ENCODE measurements around the gene PLB1.

The PLB1 gene

GRCh38 chr2:28630341-28630740 lies 134.5 kb downstream of the PLB1 start:
- peak; percentile 79 for DNase-seq

DNA sequence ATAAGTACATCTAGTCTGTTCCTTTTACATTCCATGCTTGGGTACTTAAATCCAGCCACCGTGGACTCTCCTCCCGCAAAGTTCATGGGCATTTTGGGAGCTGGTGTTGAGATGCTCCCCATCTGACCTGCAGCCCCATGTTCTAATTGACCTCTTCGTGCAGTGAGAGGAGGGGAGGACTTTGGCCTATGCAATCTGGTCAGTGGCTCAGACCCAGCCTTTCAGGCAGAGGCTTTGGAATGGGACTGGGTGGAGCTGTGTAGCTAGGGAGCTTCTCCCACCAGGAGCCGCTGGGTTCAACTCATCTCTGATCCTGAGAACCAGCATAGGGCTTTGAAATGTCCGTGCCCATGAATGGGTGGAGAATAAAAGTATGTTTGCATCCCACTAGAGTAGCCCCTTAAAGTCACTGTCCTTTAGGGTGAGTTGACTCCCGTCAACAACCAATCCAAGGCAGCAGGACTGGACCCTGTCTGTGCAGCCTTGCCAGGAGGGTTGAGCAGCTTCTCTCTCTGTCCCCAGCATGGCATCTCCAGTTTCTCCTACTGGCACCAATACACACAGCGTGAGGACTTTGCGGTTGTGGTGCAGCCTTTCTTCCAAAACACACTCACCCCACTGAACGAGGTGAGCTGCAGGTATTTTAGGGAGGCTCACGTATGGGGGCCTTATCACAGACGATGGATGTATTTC lies 135.8 kb downstream of the PLB1 start:
- peak; percentile 35 for DNase-seq

DNA sequence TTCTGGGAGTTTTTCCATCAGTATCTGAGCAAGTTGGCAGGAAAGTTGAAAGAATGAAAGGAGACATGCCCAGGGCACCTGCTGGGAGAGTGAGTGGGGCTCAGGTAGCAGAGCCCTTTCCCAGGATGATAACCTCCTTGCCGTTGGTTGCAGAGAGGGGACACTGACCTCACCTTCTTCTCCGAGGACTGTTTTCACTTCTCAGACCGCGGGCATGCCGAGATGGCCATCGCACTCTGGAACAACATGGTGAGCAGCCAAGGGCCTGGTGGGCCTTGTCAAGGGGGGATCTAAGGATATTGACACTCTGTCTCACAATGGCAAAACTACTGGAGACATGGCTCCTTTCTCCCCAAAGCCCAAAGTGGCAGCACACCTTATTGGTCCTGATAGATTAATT lies 136.9 kb downstream of the PLB1 start:
- DNase-seq = no peak

DNA sequence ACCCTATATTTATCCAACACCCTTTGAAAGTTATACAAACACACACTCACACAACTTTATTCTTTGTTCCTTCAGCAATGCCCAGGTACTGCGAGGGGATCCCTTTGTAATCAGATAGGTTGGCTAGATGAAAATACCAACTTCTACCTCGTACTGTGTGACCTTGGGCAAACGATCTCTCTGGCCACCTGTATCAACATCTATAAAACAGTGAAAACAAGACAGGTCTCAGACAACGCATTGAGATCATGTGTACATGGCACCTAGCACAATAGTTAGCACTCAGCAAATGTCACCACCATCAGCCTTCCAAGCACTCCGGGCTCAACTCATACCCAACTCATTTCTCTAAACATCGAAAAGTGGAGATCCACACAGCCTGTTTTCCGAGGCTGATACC lies 137.3 kb downstream of the PLB1 start:
- DNase-seq = no peak

DNA sequence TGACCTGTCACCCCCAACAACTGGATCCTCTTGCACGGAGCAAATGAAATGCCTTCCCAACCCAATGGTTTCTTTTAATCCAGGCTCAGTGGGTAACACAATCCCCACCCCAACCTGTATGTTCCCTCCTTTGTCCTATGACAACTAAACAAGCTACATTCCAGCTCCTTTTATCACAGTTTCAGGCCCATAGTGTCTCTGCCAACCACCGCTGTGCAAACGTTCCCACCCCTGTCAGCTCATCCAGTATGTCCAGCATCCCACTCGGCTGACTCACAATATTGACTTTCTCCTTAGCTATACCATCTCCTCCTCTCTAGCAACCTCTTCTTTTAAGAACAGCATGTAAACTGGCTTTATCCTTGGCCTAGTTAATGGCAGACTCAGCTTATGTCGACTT lies 137.9 kb downstream of the PLB1 start:
- no peak for DNase-seq

DNA sequence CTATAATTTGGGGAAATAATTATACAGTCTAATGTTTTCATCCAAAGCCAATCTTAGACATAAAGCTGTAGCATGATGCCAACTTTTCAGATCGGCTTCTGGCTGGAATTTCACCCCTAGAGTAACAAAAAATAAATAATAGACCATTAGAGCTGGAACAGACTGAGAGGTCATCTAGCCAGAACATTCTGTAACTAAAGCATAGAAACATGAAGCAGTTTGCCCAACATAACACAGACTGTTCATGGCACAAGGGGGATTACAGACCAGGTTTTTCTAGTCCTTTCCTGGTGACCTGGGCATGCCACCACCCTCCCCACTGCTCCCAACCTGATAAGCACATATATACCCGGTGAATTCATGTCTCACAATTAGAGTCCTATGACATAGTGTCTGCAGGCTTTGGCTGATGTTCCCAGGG lies 139.3 kb downstream of the PLB1 start:
- no peak for DNase-seq

- no peak for DNase-seq
Observed at GRCh38 chr2:28636491-28636890, 140.6 kb downstream of the PLB1 start.

- DNase-seq = no peak
Observed at GRCh38 chr2:28637066-28638047, 141.5 kb downstream of the PLB1 start.

DNA sequence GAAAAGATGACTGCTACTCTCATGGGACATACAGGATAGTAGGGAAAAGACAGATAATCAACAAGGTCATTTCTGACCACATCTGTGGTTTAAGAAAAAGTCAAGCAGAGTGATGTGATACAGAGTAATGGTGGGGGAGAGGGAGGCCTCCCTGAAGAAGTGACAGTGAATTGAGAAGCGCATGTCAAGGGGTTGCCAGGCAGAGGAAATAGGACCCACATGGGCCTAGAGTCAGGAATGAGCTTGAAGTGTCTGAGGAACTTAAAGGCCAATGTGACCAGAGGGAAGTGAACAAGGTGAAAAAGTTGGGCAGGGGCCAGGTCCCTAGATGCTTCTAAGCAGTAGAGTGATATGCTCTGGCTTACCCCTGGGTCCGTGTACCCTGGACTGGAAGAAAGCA lies 142.2 kb downstream of the PLB1 start:
- DNase-seq = no peak

- DNase-seq = no peak
Observed at GRCh38 chr2:28639092-28639691, 143.3 kb downstream of the PLB1 start.

DNA sequence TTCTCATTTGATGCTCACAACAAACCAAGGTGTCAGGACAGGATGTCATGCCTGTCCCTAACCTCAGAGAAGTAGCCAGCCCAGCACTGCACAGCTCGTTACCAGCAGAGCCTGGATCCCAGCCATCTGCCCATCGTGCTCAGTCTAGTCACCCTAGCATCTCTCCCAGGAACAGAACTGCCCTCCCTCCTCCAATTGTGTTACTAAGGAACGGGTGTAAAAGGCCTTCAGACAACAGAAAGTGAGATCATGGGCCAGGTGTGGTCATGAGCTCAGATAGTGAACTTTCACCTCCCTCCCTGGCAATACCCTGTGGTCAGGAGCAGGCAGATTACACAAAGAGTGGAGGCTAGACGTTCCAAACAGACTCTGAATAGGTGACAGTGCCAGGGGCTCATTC lies 144.0 kb downstream of the PLB1 start:
- DNase-seq = peak; percentile 89

- no peak for DNase-seq
Observed at GRCh38 chr2:28640260-28640907, 144.5 kb downstream of the PLB1 start.

GRCh38 chr2:28640908-28641300 lies 145.0 kb downstream of the PLB1 start:
- DNase-seq = no peak

- DNase-seq = no peak
Observed at GRCh38 chr2:28642796-28643195, 146.9 kb downstream of the PLB1 start.

DNA sequence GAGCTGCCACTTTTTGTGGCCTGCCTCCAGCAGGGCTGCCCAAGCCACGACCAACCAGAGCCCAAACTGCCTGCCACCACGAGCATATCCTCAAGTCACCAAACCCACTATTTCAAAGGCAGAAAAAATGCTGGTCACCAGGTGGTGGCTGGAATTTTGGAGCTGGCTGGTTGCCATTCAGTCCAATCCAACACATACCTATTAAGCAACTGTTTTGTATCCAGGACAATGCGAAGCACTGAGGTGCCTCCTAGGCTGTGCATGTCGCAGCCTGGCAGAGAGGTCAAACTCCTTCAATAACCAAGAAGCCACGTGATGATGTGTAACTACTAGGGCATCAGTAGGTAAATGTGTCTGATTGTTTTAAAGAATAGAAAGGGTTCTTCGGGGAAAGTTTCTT lies 147.5 kb downstream of the PLB1 start:
- no peak for DNase-seq

DNA sequence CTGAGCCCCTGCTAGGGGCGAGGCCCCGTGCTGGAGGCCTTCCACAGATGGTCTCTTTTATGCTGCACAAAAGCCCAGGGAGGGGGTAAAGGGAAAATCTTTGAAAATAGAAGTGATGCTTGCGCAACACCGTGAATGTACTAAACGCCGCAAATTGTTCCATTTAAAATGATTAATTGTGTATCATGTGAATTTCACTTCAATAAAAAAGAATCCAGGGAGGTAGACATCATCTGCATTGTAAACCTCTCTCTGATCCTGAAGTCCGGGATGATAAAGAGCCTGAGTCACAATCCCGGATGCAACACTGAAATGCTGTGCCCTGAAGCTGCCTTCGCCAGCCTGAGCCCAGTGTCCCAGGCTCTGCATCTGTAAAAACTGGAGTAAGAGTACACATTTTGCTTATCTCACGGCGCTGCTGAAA lies 148.1 kb downstream of the PLB1 start:
- DNase-seq = no peak

DNA sequence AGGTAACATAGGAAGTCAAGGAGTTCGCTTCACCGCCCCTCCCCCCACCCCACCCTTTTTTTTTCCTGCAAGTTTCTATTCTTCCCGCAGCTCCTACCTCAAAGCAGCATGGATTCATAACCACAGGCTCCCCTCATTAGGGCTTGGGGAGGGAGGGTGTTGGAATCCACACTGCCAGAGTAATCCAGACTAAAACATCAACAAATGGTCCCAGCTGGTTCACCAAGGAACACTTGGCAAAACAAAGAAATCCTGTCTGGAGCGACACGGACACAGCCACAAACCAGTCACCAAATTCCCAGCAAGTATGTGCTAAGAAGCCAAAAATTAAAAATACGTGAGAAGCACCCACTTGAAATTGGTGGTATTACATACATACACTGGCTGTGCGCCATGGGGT lies 148.9 kb downstream of the PLB1 start:
- no peak for DNase-seq

DNA sequence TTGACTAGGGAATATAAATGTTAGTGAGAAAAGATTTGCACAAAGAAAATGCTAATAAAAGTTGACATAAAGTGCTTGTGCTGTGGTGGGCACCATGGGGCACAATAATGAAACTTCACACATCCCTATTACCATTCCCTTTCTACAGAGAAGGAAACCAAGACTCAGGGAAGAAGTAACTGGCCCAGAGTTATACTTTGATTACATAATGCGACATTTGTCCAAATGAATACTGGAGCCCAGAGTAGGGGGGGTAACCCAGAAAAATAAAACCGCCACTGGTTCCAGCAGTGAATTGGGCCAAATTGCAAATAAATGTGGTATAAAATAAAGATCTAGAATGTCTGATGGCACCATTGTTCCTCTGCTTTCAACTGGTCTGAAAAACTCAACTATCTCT lies 149.7 kb downstream of the PLB1 start:
- DNase-seq = no peak

- DNase-seq = no peak
Observed at GRCh38 chr2:28647682-28648081, 151.8 kb downstream of the PLB1 start.

DNA sequence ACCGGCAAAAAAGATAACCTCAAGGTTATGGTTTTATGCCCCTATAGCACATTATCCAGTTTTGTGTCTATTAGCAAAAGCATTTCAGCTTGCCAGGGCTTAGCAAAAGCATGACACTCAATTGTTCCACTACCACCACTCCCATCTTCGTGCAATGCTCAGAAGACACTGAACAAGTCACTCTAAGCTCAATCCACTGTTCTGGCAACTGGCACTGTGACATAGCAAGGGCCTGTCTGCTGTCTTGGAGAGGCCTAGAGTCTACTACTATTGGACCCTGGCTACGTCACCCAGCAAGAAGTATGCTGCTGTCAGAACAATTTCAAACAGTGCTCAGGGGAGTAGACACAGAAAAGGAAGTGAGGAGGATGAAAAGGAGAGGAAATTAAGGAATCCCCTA lies 152.3 kb downstream of the PLB1 start:
- DNase-seq = no peak

GRCh38 chr2:28648671-28649395 lies 153.0 kb downstream of the PLB1 start:
- no peak for DNase-seq

DNA sequence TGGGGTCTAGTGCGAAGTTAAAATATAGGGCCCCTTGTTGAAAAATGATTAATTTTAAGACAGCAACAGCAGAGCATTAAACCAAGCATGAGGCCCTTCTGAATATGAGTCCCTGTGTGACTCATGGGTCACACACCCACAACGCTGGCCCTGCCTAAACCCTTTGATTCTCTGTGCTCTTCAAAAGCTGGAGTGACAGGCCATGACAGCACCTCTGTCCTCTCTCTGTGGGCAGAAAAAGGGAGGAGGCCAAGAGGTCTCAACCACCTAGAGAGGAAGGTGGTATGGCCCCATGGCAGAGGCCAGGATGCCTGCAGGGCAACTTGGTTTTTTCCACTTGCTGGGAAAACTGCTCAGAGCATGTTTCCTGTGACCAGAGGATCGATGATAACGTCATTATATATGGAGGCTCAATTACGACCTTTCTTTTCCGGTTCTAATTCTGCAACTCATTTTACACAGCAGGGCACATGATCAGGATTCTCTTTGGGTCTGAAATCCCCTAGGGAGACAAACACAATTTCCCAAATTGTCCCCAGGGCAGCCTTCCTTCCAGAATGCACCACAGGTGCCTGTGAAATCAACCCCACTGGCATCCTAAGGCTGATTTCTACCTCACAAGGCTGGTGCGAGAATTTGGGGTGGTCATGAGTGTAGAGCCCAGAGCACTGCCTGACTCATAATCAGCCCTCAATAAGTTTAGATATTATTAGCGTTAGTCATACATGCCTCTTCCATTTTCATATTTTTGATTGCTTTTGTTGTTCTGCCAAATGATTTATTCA lies 153.8 kb downstream of the PLB1 start:
- DNase-seq = no peak

All from islet precursor cell (in vitro differentiated cells).